VCaP (cell line): ENCODE results near the gene KAT8.
"Not testable (repeated sequence)": the region's sequence is repeated elsewhere in the genome, so short reads cannot be mapped to it uniquely, and the experiment has no call there.

Source experiments
- H3K27ac ChIP-seq: fragments of 450-650 bp; 2 replicates; pipeline ENCODE4 v1.5.1; 2017
- TF ChIP-seq, protein P1 (sequence below): fragments of 450-650 bp; conservative IDR thresholded peaks from 2 replicates; pipeline ENCODE4 v1.5.1; 2017; ENCODE audit warnings: mild to moderate bottlenecking, moderate library complexity

Gene KAT8

DNA sequence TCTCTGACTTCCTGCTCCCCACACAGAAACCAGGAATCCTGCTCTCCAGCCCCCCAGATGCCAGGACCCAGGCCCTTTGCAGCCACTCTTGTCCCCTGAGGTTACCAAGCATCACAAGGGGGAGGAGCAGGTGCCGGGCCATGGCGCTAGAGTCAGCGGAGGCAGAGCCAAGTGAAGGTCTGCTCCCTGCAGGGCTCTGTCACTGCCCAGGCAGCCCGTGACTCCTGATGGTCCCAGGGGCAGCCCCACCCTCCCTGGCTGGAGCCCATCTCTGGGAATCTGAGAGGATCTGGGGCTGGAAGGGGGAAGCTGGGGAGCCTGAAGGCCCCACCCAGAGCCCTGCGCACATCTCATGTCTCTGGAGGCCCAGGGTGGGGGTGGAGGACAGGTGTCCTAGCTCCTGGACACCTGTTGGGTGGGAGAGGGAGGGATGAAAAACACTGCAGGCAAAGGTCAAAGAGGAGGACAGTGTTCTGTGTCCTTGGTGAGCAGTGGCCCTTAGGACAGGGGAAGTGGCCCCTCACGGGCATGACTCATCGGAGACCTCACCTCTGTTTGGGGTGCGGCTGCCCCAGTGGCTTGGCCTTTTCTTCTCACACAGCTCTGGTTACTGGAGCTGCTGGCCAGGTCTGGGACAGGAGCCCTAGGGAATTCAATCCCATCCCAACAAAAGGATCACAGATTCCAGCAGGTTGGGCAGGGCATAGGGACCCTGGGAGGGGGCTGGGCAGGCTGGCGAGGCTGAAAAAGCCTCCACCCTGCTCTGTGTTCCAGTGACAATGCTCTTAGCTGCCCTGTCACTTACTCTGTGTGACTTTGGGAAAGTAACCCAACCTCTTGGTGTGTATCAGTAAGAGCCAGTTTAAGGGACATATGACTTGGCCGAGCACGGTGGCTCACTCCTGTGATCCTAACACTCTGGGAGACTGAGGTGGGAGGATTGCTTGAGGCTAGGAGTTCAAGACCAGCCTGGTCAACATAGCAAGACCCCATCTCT is 32.7 kb downstream of the KAT8 start, which contains the start of gene PRSS36:
PRSS36 (minus strand) TSS at position 173 of the 997 bp plus-strand sequence; CDS start at position 142, 31 bp downstream.
- no peak within 1 kb of the TSS for H3K27ac ChIP-seq
- TF ChIP-seq, protein P1, sequence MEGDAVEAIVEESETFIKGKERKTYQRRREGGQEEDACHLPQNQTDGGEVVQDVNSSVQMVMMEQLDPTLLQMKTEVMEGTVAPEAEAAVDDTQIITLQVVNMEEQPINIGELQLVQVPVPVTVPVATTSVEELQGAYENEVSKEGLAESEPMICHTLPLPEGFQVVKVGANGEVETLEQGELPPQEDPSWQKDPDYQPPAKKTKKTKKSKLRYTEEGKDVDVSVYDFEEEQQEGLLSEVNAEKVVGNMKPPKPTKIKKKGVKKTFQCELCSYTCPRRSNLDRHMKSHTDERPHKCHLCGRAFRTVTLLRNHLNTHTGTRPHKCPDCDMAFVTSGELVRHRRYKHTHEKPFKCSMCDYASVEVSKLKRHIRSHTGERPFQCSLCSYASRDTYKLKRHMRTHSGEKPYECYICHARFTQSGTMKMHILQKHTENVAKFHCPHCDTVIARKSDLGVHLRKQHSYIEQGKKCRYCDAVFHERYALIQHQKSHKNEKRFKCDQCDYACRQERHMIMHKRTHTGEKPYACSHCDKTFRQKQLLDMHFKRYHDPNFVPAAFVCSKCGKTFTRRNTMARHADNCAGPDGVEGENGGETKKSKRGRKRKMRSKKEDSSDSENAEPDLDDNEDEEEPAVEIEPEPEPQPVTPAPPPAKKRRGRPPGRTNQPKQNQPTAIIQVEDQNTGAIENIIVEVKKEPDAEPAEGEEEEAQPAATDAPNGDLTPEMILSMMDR = no peak

DNA sequence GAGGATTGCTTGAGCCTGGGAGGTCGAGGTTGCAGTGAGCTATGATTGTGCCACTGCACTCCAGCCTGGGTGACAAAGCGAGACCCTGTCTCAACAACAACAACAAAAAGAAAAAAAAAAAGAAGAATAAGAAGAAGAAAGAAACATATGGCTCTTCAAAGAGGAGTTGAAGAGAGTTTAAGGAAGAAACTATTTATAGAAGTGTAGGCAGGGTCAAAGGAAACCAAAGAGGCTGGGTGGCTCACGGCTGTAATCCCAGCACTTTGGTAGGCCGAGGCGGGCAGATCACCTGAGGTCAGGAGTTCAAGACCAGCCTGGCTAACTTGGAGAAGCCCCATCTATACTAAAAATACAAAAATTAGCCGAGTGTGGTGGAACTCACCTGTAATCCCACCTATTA is 33.5 kb downstream of the KAT8 start:
- H3K27ac ChIP-seq = not testable (repeated sequence)

DNA sequence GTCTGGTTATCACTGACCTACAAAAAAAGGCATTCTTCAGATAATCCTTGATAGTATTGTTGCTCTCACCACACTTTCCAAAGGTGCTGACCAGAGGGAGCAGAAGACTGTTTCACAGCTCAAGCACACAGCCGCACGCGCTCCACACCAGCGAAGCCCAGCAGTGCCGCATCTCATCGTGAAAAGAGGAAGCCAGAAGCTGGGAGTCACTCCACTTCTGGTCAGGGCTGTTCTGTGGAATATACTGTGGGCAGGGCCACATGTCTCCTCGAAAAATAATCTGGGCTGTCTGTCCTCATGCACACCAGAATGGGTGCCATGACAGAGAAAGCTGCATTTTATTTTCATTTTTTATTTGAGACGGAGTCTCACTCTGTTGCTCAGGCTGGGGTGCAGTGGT is 39.7 kb downstream of the KAT8 start:
- H3K27ac ChIP-seq = no peak overlapping the region
- TF ChIP-seq, protein P1 = no peak

DNA sequence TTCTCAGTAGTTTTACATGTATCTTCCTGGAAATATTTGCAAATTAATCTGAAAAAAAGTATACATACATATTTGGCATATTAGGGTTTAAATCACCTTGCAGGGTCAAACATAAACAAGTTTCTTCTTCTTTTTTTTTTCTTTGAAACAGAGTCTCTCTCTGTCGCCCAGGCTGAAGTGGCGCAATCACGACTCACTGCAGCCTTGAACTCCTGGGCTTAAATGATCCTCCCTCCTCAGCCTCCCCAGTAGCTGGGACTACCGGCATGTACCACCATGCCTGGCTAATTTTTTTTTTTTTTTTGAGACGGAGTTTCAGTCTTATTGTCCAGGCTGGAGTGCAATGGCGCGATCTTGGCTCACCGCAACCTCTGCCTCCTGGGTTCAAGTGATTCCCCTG is 49.9 kb downstream of the KAT8 start:
- TF ChIP-seq, protein P1 = no peak

DNA sequence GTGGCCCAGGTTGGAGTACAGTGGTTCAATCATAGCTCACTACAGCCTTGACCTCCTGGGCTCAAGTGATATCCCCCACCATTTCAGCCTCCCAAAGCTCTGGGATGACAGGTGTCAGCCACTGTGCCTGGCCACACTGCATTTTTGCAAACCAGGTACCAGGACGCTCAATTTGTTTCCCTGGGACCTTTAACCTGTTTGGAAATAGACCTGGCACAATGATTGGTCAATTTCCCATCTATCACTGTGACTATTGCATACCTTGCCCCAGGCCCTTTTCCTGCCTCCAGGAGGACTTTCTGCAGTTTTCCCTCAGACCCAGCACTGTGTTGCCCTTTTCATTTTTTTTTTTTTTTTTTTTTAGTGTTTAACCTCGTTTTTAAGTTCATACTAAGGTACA is 51.4 kb downstream of the KAT8 start:
- H3K27ac ChIP-seq = no peak overlapping the region
- TF ChIP-seq, protein P1 = no peak

More for the DNA sequence above, 49.9 kb downstream of the KAT8 start:
- H3K27ac ChIP-seq = no peak overlapping the region

DNA sequence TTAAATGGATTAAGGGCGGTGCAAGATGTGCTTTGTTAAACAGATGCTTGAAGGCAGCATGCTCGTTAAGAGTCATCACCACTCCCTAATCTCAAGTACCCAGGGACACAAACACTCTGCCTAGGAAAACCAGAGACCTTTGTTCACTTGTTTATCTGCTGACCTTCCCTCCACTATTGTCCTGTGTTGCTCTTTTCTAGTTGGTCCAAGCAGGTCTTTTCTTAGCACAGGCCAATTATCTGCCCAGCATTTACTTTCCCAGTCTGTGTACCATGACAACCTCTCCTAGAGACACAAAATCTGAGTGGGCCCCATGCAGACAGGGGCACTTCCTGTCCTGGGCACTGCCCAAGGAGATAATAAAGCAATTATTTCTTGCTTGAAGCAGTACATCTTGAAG is 52.6 kb downstream of the KAT8 start:
- H3K27ac ChIP-seq = not testable (repeated sequence)

DNA sequence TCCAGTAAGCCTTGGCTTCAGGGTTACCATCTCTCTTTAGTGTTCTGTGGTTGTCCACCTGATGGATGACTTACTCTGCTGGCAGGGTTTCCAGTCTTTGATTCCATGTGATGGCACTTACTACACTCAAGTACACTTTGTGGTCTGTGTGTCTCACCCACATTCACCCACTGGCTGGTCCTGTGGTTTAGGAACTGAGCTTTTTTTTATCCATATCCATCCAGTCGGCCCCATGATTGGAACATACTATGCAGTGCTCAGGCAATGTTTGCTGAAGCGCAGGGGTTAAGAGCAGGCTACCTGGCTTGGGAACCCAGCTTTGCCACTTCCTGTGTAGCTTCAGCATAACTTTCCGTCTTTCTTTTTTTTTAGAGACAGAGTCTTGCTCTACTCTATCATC is 59.7 kb downstream of the KAT8 start:
- H3K27ac ChIP-seq = no peak overlapping the region
- TF ChIP-seq, protein P1 = no peak

DNA sequence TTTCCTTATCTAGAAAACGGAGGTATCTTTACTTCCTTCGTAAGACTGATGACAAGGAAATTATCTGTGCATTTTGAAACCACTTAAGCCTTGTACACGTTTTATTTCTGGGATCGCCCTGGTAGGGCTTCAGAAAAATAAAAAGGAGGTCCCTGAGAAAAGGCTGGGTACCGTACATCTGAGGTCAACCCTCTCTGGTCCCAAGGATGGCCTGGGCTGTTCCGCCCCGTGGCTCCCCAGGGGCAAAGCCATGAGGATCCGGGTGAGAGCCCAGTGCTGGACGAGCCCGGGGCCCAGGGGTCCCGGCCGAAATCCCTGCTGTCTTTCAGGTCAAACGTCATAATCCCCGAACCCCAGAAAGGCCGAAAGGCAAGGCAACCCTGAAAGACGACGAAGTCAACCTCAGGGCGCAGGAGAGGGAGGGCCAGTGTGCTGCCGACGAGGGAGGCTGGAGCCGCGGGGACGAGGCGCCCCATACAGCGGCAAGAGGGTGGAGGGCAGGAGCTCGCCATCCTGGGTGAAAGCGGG is 61.8 kb downstream of the KAT8 start:
- peak overlapping the region; percentile 83 for H3K27ac ChIP-seq
- TF ChIP-seq, protein P1 = no peak
